HL-60 (cell line): Measurements from ENCODE around the gene ERC2.

Experiments used
- GABPA ChIP-seq: IDR thresholded peaks from 2 replicates; pipeline ENCODE4 v1.6.1; 2012; ENCODE audit warnings: low read depth
- POLR2AphosphoS5 ChIP-seq: IDR thresholded peaks from 2 replicates; pipeline ENCODE4 v1.6.1; 2012; ENCODE audit warnings: low read depth
- SPI1 ChIP-seq: IDR thresholded peaks from 2 replicates; pipeline ENCODE4 v1.6.1; 2012; ENCODE audit warnings: low read depth, mild to moderate bottlenecking, borderline replicate concordance
- TF ChIP-seq, protein P1 (sequence below): IDR thresholded peaks from 2 replicates; pipeline ENCODE4 v1.6.1; 2012; ENCODE audit warnings: low read depth; ENCODE audit not compliant: insufficient replicate concordance
- TF ChIP-seq, protein P2 (sequence below): IDR thresholded peaks from one replicate; pipeline ENCODE4 v1.5.1; 2011; ENCODE audit warnings: low read length, control low read depth, inconsistent platforms; ENCODE audit not compliant: insufficient read depth

DNA sequence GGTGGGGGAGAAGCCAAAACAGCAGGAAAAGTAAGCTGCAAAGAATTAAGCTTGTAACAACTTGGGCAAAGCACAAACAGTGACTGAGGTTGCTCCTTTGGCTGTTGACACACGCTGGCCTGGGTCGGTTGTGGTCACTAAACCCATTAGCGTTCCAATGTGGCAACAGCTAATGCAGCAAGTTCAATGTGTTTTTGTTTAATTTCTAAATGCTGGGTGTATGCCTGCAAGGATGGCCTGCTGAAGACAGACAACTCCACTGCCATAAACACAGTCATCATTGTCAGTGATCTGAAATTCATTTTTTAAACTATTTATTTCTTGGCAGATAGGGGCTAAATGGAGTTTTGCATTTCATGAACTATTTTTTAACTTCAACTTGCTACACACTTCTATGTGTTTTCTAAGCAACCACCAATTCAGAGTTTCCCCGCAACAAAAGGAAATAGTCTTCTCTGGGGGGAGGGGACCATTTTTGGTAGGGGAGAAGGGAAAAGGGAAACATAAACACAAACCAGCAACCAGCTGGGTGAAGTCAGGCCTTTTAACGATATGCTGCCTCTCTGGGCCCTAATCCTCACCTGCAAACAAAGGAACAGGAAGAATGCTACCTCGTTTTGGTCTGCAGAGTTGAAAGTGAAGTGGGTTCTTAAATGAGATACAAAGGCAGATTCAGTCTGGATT is 946.4 kb downstream of the ERC2 start:
- TF ChIP-seq, protein P1, sequence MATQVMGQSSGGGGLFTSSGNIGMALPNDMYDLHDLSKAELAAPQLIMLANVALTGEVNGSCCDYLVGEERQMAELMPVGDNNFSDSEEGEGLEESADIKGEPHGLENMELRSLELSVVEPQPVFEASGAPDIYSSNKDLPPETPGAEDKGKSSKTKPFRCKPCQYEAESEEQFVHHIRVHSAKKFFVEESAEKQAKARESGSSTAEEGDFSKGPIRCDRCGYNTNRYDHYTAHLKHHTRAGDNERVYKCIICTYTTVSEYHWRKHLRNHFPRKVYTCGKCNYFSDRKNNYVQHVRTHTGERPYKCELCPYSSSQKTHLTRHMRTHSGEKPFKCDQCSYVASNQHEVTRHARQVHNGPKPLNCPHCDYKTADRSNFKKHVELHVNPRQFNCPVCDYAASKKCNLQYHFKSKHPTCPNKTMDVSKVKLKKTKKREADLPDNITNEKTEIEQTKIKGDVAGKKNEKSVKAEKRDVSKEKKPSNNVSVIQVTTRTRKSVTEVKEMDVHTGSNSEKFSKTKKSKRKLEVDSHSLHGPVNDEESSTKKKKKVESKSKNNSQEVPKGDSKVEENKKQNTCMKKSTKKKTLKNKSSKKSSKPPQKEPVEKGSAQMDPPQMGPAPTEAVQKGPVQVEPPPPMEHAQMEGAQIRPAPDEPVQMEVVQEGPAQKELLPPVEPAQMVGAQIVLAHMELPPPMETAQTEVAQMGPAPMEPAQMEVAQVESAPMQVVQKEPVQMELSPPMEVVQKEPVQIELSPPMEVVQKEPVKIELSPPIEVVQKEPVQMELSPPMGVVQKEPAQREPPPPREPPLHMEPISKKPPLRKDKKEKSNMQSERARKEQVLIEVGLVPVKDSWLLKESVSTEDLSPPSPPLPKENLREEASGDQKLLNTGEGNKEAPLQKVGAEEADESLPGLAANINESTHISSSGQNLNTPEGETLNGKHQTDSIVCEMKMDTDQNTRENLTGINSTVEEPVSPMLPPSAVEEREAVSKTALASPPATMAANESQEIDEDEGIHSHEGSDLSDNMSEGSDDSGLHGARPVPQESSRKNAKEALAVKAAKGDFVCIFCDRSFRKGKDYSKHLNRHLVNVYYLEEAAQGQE: no peak
- TF ChIP-seq, protein P2, sequence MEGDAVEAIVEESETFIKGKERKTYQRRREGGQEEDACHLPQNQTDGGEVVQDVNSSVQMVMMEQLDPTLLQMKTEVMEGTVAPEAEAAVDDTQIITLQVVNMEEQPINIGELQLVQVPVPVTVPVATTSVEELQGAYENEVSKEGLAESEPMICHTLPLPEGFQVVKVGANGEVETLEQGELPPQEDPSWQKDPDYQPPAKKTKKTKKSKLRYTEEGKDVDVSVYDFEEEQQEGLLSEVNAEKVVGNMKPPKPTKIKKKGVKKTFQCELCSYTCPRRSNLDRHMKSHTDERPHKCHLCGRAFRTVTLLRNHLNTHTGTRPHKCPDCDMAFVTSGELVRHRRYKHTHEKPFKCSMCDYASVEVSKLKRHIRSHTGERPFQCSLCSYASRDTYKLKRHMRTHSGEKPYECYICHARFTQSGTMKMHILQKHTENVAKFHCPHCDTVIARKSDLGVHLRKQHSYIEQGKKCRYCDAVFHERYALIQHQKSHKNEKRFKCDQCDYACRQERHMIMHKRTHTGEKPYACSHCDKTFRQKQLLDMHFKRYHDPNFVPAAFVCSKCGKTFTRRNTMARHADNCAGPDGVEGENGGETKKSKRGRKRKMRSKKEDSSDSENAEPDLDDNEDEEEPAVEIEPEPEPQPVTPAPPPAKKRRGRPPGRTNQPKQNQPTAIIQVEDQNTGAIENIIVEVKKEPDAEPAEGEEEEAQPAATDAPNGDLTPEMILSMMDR: no peak
- no peak for TF ChIP-seq POLR2AphosphoS5
- no peak for TF ChIP-seq GABPA
- TF ChIP-seq SPI1: no peak
